Stimulated activated CD8-positive, alpha-beta memory T cell treated with anti-CD3 and anti-CD28 coated beads, Interleukin-15, amount 100 ng/mL, for 48 hours (primary cell): Measurements from ENCODE around the gene DCANP1.

Source experiments
- DNase-seq, 2 donors: peaks; one replicate each; pipeline ENCODE4 v3.0.0-alpha.2; 2020; ENCODE audit warnings: low read depth in 2 of 2

Gene DCANP1

DNA sequence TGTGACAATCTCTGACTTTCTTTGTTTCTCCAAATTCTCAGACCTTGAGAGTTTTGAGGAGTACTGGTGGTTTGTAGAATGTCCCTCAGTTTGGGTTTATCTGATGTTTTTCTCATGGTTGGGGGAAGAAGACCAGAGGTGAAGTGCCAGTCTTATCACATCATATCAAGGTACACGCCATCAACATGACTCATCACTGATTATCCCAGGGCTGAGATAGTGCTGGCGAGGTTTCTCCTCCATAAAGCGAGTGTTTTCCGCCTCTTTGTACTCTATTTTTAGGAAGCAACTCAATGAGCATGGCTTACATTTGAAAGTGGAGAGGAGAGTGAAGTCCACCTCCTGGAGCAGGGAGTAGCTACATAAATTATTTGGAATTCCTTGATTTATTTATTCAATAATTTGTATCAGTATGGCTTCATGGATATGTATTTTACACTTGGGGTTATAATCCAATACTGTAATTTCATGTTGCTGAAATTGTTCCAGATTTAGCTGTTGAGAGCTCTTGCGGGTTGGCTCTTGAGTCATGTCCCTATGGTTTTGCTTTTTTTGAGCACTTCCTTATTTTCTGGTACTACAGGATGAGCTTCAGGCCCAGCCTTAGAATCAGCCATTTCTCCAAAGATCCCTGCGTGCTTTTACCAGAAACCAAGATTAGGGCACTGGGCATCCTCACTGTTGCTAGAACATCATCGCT lies 23.9 kb downstream of the DCANP1 start:
- DNase-seq: no peak

- no peak for DNase-seq
Measured at GRCh38 chr5:135422419-135422818, 24.7 kb downstream of the DCANP1 start.

DNA sequence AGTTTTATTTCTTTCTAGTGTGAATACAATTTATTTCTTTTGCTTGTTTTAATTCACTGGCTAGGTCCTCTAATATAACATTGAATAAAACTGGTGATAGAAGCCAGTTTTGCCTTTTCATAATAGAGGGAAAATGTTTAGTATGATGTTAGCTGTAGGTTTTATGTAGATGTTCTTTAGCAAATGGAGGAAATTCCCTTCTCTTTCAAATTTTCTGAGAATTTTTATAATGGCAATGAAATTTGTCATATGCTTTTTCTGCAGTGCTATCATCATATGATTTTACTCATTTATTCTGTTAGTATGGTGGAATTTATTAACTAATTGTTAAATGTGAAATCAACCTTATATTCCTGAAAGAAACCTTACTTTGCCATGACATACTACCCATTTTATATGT lies 30.1 kb downstream of the DCANP1 start:
- DNase-seq: no peak

DNA sequence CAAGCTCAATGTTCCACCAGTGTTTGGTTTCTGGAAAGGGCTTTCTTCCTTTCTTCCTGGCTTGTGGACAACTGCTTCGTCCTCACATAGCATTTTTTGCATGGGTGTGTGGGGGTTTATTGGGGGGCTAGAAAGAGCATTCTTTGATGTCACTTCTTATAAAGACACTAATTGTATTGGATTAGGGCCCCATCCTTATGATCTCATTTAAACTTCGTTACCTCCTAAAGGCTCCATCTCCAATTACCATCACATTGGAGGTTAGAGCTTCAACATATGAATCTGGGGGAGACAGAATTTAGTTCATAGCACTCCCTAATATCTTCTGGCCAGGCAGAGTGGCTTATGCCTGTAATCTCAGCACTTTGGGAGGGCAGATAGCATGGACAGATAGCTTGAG lies 42.1 kb downstream of the DCANP1 start:
- no peak for DNase-seq

DNA sequence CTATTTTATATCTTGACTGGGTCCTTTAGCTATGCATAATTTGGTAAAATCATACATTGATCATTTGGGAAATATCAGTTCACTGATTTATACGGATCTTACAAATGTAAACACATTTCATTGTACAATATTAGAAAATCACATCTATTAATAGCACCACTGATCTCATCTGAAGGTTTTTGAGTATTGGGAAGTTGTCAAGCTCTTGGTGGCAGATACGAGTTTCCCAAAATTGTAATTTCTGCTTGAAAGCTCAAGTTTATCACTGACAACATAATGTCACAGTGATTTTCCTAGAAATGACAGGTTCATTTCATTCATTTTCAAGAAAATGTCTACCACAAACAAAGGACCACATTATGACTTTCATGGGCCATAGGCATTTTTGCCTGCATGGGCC lies 45.1 kb downstream of the DCANP1 start:
- DNase-seq: no peak

DNA sequence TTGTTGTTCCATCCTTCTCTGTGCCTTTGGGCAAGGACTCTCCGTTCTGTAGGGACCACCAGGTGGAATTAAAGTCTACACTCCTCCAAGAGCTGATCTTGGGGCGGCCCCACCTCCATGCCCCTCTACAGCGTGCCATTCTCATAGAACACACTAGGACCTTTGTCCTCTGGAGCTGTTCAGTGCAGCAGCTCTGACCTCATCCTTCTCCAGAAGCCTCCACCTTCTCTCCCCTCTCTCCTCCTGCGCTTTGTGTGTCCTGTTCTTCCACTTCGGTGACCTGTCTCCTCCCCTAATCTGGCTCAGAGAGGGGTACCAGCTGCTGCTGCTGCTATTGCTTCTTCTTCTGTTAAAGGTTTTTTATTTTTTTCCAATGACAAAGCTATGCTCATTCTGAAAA lies 46.3 kb downstream of the DCANP1 start:
- no peak for DNase-seq

- DNase-seq: no peak
Measured at GRCh38 chr5:135399794-135400542, 47.2 kb downstream of the DCANP1 start.

DNA sequence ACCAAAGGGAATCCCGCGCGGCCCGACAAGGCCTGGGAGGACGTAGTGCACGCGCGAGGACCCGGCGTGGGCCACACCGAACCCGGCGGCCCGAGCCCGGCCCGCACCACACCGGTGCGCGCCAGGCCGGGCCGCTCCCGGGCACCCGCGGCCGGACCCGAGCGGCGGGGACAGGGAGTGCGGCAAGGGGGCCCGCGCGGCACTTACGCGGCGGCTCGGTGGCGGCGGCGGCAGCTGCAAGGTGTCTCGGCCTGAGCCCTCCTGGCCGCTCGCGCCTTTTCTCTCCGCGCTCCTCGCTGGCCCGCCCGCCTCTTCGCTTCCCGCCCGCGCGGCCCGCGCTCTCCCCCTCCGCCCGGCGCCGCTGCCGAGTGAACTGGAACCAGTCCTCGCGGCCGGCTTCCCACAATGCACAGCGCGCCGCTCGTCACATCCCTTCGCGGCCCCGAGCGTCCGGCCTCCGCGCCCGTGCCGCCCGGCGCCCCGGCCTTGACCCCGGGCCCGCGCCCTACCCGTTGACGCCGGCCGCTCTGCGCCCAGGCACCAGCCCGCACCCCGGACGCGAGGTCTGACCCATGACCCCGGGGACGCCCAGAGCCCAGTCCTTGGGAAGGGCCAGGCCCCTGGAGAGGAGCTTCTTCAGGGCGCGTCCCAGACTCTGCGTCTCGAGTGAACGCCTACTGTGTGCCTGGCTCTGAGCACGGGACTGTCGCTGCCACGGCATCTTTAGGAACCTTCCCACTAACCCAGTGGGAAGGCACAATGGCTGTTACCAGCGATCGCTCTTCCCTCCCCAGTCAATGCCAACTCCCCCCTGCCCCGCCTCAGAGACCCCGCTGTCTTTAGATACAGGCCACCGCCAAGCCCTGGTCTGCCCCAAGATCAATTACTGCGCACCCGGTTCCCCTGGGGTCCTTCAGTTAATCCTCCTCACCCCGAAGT lies 48.0 kb downstream of the DCANP1 start, which contains the start of gene MACROH2A1:
Gene MACROH2A1, minus strand, starts transcription at position 377 of the 939 bp plus-strand sequence. CDS start 10,138 bp downstream, outside the sequence.
- peak; percentile 73 to 76 for DNase-seq

DNA sequence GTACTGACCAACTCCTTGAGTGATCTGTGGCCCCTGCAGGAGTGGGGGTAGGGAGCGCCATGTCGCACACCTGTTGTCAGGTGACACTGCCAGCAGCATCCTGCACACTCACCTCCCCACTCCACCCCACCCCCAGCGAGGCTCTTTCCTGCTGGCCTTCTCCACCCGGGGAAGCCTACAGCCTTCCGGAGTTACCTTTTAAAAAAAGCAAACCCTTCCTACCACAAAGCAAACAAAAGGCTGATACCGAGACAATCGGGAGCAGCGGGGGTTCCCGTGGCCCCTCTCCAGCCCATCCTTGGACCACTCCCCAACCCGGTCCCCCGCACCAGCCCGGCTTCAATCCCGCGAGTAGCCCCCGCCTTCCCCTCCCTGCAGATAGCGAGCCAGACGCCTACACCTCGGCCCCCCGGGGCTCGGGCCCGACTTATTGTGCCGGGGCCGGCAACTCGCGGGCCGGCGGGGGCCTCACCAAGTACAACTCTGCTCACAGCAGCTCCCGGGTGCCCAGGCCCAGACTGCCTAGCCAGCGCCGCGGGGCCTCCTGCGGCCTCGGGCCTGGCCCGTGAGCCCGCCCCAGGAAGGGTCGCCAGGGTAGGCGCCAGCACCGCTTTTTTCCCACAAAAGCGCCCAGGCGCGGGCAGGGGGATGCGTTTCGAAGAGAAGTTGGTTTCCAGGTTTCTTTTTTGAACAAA lies 48.8 kb downstream of the DCANP1 start:
- peak; percentile 24 to 43 for DNase-seq

GRCh38 chr5:135397084-135397483 lies 50.1 kb downstream of the DCANP1 start:
- DNase-seq: no peak

- no peak for DNase-seq
Measured at GRCh38 chr5:135396459-135397055, 50.6 kb downstream of the DCANP1 start.

- no peak for DNase-seq
Measured at GRCh38 chr5:135395866-135396265, 51.3 kb downstream of the DCANP1 start.

DNA sequence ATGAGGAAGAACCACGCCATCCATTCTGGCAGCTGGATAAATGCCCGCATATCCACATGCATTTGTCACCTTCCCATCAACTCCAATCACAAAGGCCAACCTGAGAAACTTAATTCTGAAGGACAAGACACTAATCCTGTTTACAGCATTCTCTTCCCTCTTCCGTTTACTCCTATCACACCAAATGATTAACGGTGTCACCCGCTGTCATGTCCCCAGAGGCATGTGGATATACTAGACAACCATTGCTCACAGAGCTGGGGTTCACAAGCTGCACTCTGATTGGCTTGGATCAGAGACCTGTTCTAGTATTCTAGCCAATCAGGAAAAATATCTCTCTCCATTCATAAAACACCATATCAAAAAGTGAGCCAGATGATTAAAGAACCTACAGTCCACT lies 51.7 kb downstream of the DCANP1 start:
- DNase-seq: no peak
